Smooth muscle cell (in vitro differentiated cells): Measurements from ENCODE around the gene CAND2. TPM values are rescaled to one million over a fixed set of nuclear protein-coding genes. Genes with fewer than 3 reads are reported as not detected.

ENCODE experiments used
- DNase-seq: peaks from one replicate; lab custom pipeline; 2025; ENCODE audit not compliant: unreplicated experiment; lab: John Stamatoyannopoulos, UW
- H2AFZ ChIP-seq: fragments of 200-600 bp; sonication (generic); 2 replicates; pipeline ENCODE4 v1.6.0; 2016; ENCODE audit warnings: antibody characterized with exemption, low read depth, mild to moderate bottlenecking
- H3F3A ChIP-seq: fragments of 200-600 bp; sonication (generic); 2 replicates; pipeline ENCODE4 v1.6.0; 2017; ENCODE audit warnings: antibody characterized with exemption, low read depth
- H3K27ac ChIP-seq: fragments of 200-600 bp; sonication (generic); 2 replicates; pipeline ENCODE4 v1.5.1; 2016; ENCODE audit warnings: low read depth, mild to moderate bottlenecking
- H3K27me3 ChIP-seq: fragments of 200-600 bp; sonication (generic); 2 replicates; pipeline ENCODE4 v1.6.1; 2016; ENCODE audit warnings: low read depth, mild to moderate bottlenecking
- H3K36me3 ChIP-seq: fragments of 200-600 bp; sonication (generic); 2 replicates; pipeline ENCODE4 v1.5.1; 2016; ENCODE audit warnings: low read depth
- H3K4me1 ChIP-seq: fragments of 200-600 bp; sonication (generic); 2 replicates; pipeline ENCODE4 v1.5.1; 2016; ENCODE audit warnings: low read depth
- H3K4me2 ChIP-seq: fragments of 200-600 bp; sonication (generic); 2 replicates; pipeline ENCODE4 v1.6.0; 2016; ENCODE audit warnings: mild to moderate bottlenecking
- H3K4me3 ChIP-seq: fragments of 200-600 bp; sonication (generic); 2 replicates; pipeline ENCODE4 v1.5.1; 2016; ENCODE audit warnings: mild to moderate bottlenecking
- H3K79me2 ChIP-seq: fragments of 200-600 bp; sonication (generic); 2 replicates; pipeline ENCODE4 v1.6.0; 2016; ENCODE audit warnings: low read depth, mild to moderate bottlenecking
- H3K9ac ChIP-seq: fragments of 200-600 bp; sonication (generic); 2 replicates; pipeline ENCODE4 v1.6.0; 2016; ENCODE audit warnings: low read depth
- H3K9me3 ChIP-seq: fragments of 200-600 bp; sonication (generic); replicated peaks from 2 replicates; pipeline ENCODE4 v1.5.1; 2016; ENCODE audit warnings: low read depth
- H4K20me1 ChIP-seq: fragments of 200-600 bp; sonication (generic); 2 replicates; pipeline ENCODE4 v1.6.0; 2016; ENCODE audit warnings: low read depth
- WGBS: methylation state at CpG from one replicate; pipeline ENCODE4 v1.1.7; 2016; ENCODE audit warnings: low lambda C conversion rate; 5-methylcytosine and 5-hydroxymethylcytosine counted together
- polyA plus RNA-seq: library from polyadenylated mRNA; unstranded; fragments of >200 nt; fragmentation: Nextera tagmentation; extraction: Ambion mirVana; gene quantifications from 2 replicates; pipeline ENCODE4 v1.2.1, GENCODE V29; 2016
- total RNA-seq: library from RNA; depleted of rRNA; stranded (reverse); fragments of >200 nt; gene quantifications from 2 replicates; pipeline ENCODE4 v1.2.3, GENCODE V29; 2014
- TF ChIP-seq, protein P1 (sequence below): fragments of 200-600 bp; sonication (generic); IDR thresholded peaks from 2 replicates; pipeline ENCODE4 v1.5.1; 2017; ENCODE audit warnings: borderline replicate concordance, mild to moderate bottlenecking, antibody characterized with exemption; ENCODE audit not compliant: insufficient read depth, poor library complexity, severe bottlenecking

CAND2 gene
- total and polyA plus RNA-seq, 2 experiments from 2014 or later, result 2.1 to 2.7 TPM

DNA sequence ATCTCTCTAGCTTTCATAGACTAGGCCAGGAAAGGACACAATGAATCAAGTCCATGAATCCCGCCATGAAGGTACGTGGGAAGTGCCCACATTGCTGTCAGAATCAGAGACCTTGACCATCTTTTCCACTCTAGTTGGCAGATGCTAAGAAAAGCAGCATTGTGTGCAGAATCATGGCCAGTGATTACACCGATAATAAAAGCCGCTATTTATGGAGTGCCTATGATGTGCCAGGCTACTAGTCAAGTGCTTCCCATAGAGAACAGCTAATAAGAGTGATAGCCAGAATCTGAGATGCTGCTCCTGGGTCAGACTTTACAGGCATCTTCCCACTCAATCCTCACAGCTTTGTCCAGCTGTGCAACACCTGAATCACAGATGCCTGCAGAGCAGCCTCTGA lies 58.1 kb downstream of the CAND2 start:
- H3K27ac ChIP-seq, result no peak overlapping the region
- TF ChIP-seq, protein P1, sequence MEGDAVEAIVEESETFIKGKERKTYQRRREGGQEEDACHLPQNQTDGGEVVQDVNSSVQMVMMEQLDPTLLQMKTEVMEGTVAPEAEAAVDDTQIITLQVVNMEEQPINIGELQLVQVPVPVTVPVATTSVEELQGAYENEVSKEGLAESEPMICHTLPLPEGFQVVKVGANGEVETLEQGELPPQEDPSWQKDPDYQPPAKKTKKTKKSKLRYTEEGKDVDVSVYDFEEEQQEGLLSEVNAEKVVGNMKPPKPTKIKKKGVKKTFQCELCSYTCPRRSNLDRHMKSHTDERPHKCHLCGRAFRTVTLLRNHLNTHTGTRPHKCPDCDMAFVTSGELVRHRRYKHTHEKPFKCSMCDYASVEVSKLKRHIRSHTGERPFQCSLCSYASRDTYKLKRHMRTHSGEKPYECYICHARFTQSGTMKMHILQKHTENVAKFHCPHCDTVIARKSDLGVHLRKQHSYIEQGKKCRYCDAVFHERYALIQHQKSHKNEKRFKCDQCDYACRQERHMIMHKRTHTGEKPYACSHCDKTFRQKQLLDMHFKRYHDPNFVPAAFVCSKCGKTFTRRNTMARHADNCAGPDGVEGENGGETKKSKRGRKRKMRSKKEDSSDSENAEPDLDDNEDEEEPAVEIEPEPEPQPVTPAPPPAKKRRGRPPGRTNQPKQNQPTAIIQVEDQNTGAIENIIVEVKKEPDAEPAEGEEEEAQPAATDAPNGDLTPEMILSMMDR, result no peak
- no peak overlapping the region for H3K4me3 ChIP-seq
- H3K9ac ChIP-seq, result no peak overlapping the region
- peaks cover 17% of the 10 kb centered on the region for H3K27me3 ChIP-seq
- no peaks in the 10 kb centered on the region for H3K79me2 ChIP-seq
- no peaks in the 10 kb centered on the region for H3F3A ChIP-seq
- H3K9me3 ChIP-seq, result no peaks in the 10 kb centered on the region
- H4K20me1 ChIP-seq, result no peaks in the 10 kb centered on the region
- H2AFZ ChIP-seq, result no peak overlapping the region
- DNase-seq, result no peak
- H3K36me3 ChIP-seq, result no peaks in the 10 kb centered on the region
- no peak overlapping the region for H3K4me2 ChIP-seq
- WGBS, result 93% methylated on average over 4 of the region's 4 CpGs
- no peaks in the 10 kb centered on the region for H3K4me1 ChIP-seq

DNA sequence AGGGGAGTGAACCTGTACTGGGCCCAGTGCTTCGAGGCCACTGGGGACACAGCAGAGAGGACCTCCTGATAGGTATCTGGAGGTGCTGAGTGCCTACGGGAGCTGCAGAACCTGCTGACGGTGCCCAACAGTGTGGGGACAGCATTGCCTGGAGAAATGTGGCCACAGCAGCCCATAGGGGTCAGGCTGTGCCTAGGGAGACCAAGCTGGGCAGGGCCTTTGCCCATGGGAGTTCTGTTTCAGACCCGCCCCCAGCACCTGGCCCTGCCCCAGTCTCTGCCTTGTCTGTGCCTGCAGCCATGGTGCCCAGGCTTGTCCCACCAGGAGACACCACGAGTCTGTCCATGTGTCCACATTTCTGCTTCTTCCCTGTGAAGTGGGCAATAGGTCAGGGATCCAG lies 60.1 kb downstream of the CAND2 start:
- no peaks in the 10 kb centered on the region for H3K79me2 ChIP-seq
- H4K20me1 ChIP-seq, result no peaks in the 10 kb centered on the region
- H3K36me3 ChIP-seq, result no peaks in the 10 kb centered on the region
- WGBS, result 85% methylated on average over 4 of the region's 5 CpGs
- H3K27ac ChIP-seq, result no peak overlapping the region
- peaks cover 17% of the 10 kb centered on the region for H3K27me3 ChIP-seq
- no peak overlapping the region for H3K4me3 ChIP-seq
- H3K9me3 ChIP-seq, result no peaks in the 10 kb centered on the region
- H3K9ac ChIP-seq, result no peak overlapping the region
- no peak overlapping the region for H2AFZ ChIP-seq
- no peaks in the 10 kb centered on the region for H3F3A ChIP-seq
- no peak overlapping the region for H3K4me2 ChIP-seq
- TF ChIP-seq, protein P1, result no peak
- no peak for DNase-seq
- no peaks in the 10 kb centered on the region for H3K4me1 ChIP-seq

DNA sequence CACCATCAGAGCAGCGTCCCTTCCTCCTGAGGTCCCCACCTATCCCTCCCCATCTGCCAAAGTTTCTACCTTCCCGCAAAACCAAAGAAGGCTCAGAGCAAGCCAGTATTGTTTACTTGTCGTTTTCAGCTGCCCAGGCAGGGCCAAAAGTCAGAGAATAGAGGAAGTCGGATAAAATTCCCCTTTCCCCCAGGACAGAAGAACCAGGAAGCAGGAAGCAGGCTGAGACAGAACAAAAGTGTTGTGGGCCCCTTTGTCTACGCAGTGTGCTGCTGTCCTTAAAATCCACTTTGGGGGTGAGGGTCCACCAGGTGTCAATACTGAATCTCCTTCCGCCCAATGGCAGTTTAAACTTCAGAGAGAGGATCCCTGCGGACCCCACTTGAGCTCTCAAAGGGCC lies 63.4 kb downstream of the CAND2 start:
- H3K4me2 ChIP-seq, result no peak overlapping the region
- H3K9ac ChIP-seq, result no peak overlapping the region
- H3K9me3 ChIP-seq, result no peaks in the 10 kb centered on the region
- TF ChIP-seq, protein P1, result no peak
- H3K4me3 ChIP-seq, result no peak overlapping the region
- H3K36me3 ChIP-seq, result no peaks in the 10 kb centered on the region
- DNase-seq, result no peak
- H3F3A ChIP-seq, result no peaks in the 10 kb centered on the region
- no peak overlapping the region for H3K27ac ChIP-seq
- no peaks in the 10 kb centered on the region for H3K79me2 ChIP-seq
- no peak overlapping the region for H2AFZ ChIP-seq
- peaks cover 6% of the 10 kb centered on the region for H3K27me3 ChIP-seq
- no peaks in the 10 kb centered on the region for H3K4me1 ChIP-seq
- H4K20me1 ChIP-seq, result no peaks in the 10 kb centered on the region
- WGBS, result 86% methylated on average over 7 of the region's 7 CpGs

DNA sequence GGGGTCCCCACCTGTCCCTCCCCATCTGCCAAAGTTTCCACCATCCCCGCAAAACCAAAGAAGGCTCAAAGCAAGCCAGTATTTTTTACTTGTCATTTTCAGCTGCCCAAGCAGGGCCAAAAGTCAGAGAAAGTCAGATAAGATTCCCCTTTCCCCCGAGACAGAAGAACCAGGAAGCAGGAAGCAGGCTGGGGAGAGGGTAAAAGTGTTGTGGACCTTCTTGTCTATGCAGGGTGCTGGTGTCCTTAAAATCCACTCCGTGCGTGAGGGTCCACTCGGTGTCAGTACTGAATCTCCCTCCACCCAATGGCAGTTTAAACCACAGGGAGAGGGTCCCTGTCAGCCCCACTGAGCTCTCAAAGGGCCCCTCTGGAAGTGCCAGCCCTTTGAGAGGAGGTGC lies 65.1 kb downstream of the CAND2 start:
- Histone ChIP-seq H3K4me2 (no peak overlapping the region), H3K4me3 (no peak overlapping the region), H3K4me1 (no peaks in the 10 kb centered on the region), H3K79me2 (no peaks in the 10 kb centered on the region), H3K9me3 (no peaks in the 10 kb centered on the region), H4K20me1 (no peaks in the 10 kb centered on the region), H3K27me3 (no peaks in the 10 kb centered on the region), H3F3A (no peaks in the 10 kb centered on the region), H3K36me3 (no peaks in the 10 kb centered on the region), H3K9ac (no peak overlapping the region), H3K27ac (no peak overlapping the region), H2AFZ (no peak overlapping the region)
- no peak for DNase-seq
- TF ChIP-seq, protein P1, result no peak
- WGBS, result 92% methylated on average over 5 of the region's 5 CpGs
